Uterus (tissue), 2 donors: ENCODE data around the gene ZC3H14.

Source experiments
- CTCF ChIP-seq, 4 experiments: fragments of 200-600 bp in 2 of 4; fragments of 450-650 bp in 2 of 4; sonication (generic) in 2 of 4; IDR thresholded peaks; one replicate each; pipeline ENCODE4 v1.5.1; 2016 to 2019; ENCODE audit warnings: antibody characterized with exemption in 4 of 4, mild to moderate bottlenecking in 2 of 4, moderate library complexity in 1 of 4
- POLR2A ChIP-seq, 2 donors: fragments of 450-650 bp; IDR thresholded peaks; one replicate each; pipeline ENCODE4 v1.6.1; 2016; ENCODE audit warnings: antibody characterized with exemption in 2 of 2, mild to moderate bottlenecking in 1 of 2, moderate library complexity in 1 of 2

- no peak for TF ChIP-seq CTCF (IDR thresholded peaks at IDR 0.05)
- no peak for TF ChIP-seq POLR2A (IDR thresholded peaks at IDR 0.05)
Observed at GRCh38 chr14:88612981-88613380, 50.1 kb downstream of the ZC3H14 start.
